ENCODE results near the gene HTT.

Gene HTT

GRCh38 chr4:3253808-3254207 lies 179.3 kb downstream of the HTT start:
- no peak for DNase-seq

- DNase-seq, result no peak
Observed at GRCh38 chr4:3254302-3255131, 180.0 kb downstream of the HTT start.

- no peak for DNase-seq
Observed at GRCh38 chr4:3255611-3256186, 181.2 kb downstream of the HTT start.

GRCh38 chr4:3256230-3257102 lies 182.0 kb downstream of the HTT start:
- DNase-seq, result no peak

GRCh38 chr4:3257103-3257555 lies 182.6 kb downstream of the HTT start:
- DNase-seq, result no peak

GRCh38 chr4:3257556-3258482 lies 183.3 kb downstream of the HTT start:
- peak; percentile 58 for DNase-seq

- no peak for DNase-seq
Observed at GRCh38 chr4:3261411-3262207, 187.1 kb downstream of the HTT start.

- no peak for DNase-seq
Observed at GRCh38 chr4:3262208-3263052, 187.9 kb downstream of the HTT start.

GRCh38 chr4:3263053-3263875 lies 188.8 kb downstream of the HTT start:
- DNase-seq, result no peak

- DNase-seq, result no peak
Observed at GRCh38 chr4:3263876-3264193, 189.4 kb downstream of the HTT start.

- no peak for DNase-seq
Observed at GRCh38 chr4:3266076-3266475, 191.6 kb downstream of the HTT start.

- DNase-seq, result no peak
Observed at GRCh38 chr4:3267576-3268394, 193.3 kb downstream of the HTT start.

GRCh38 chr4:3268395-3269104 lies 194.1 kb downstream of the HTT start:
- no peak for DNase-seq

GRCh38 chr4:3269105-3269927 lies 194.8 kb downstream of the HTT start:
- no peak for DNase-seq

GRCh38 chr4:3269991-3270611 lies 195.6 kb downstream of the HTT start:
- no peak for DNase-seq

GRCh38 chr4:3271131-3271530 lies 196.7 kb downstream of the HTT start:
- DNase-seq, result no peak

GRCh38 chr4:3276986-3277385 lies 202.5 kb downstream of the HTT start:
- peak; percentile 69 for DNase-seq

Measured in fibroblast of skin of right biceps (primary cell).